Measurements from ENCODE around the gene UBE2D2.
"Not testable (repeated sequence)": the region's sequence is repeated elsewhere in the genome, so short reads cannot be mapped to it uniquely, and the experiment has no call there.

The UBE2D2 gene

DNA sequence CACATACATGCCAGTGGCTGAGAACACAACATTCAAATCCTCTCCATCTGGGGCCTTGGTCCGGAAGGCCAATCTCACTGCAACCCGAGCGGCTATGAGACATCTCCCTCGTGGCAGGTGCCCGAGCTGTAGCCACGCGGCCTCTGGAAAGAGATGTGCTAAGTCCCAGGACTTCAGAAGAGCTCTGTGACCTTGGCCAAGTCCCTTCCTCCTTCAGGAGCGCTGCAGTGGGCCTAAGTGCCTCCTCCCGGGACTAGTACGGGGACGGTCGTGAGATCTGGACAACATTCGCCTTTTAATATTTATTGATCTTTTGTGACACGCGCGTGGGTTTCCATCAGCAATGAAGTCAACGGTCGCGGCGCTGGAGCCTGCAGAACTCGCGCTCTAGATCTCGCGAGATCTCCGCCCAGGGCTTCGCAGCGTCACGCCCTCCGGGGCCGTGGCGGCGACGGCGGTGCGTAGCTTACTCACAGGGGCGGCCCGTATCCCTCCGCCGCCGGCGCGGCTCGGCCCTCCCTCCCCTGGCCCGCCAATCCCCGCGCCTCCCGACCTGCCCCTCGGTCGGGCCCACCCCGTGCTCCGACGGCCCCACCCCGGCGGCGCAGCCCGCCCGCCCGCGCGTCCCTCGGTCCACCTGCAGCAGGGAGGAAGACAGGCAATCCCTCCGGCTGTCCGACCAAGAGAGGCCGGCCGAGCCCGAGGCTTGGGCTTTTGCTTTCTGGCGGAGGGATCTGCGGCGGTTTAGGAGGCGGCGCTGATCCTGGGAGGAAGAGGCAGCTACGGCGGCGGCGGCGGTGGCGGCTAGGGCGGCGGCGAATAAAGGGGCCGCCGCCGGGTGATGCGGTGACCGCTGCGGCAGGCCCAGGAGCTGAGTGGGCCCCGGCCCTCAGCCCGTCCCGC lies at the start of gene UBE2D2:
UBE2D2 (plus strand) TSS at position 588 of the 903 bp plus-strand sequence. CDS start 453 bp downstream, outside the sequence.
- DNase-seq = peak; percentile 98

DNA sequence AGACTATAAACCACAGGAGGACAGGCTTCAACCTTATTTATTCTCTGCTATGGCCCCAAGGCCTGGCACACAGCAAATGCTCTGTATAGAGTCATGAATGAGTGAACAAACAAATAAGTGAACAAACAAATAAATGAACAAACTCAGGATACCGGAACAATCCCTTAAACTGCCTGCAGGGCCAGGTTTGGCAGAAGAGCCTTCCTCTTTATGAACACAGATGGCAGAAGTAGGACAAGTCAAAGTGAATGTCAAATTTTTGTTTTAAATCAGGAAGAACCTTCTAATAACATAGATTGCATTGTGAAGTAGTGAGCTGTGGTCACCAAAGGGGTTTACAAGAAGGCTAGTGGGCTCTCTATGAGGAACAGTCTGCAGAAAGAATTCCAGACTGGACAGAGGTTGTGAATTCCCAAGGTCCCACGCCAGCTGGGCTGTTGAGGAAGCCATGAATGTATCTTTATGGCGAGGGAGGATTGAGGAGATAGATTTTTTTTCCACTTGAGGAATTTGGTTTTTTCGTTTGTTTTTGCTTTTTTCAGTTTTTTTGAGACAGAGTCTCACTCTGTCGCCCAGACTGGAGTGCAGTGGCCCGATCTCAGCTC lies 48.3 kb upstream of the UBE2D2 start:
- peak; percentile 17 for DNase-seq

GRCh38 chr5:139513434-139513833 lies 47.7 kb upstream of the UBE2D2 start:
- peak; percentile 86 for DNase-seq

DNA sequence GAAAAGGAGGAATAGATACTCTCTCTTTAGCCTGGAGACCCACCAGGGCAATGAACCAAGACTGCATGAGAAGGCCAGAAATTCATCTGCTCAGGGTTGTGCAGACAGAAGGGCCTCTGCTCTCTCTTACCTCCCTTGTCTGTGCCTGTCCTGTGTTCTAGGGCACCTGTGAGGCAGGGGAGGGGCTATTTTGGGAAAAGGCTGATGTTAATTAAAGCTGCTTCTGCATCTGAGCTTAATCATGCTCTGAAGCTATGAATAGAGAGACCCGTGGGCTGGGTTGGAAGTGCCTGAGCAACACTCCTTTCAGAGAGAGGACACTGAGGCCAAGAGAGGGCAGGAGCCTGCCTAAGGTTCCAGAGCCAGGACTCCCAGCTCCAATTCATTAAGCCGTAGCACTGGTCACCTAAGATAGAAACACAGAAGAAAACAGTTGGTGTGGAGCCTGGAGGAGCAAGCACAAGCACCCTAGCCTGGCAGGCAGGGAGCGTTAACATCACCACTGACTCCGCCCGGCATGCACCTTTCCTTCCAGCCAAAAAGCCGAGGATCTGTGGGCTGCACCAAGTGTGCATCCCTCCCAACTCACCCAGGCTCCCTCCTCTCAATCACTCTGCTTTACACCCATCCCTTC lies 47.2 kb upstream of the UBE2D2 start:
- DNase-seq = no peak

DNA sequence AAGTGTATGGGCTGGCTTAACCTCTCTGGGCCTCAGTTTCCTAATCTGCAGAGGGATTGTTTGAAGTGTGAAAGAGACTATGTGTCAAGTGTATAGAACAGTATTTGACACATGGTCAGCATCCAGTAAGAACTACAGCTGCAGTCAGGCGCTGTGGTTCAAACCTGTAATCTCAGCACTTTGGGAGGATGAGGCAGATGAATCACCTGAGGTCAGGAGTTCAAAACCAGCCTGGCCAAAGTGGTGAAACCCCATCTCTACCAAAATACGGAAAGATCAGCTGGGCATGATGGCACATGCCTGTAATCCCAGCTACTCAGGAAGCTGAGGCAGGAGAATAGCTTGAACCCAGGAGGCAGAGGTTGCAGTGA lies 46.7 kb upstream of the UBE2D2 start:
- DNase-seq = no peak

DNA sequence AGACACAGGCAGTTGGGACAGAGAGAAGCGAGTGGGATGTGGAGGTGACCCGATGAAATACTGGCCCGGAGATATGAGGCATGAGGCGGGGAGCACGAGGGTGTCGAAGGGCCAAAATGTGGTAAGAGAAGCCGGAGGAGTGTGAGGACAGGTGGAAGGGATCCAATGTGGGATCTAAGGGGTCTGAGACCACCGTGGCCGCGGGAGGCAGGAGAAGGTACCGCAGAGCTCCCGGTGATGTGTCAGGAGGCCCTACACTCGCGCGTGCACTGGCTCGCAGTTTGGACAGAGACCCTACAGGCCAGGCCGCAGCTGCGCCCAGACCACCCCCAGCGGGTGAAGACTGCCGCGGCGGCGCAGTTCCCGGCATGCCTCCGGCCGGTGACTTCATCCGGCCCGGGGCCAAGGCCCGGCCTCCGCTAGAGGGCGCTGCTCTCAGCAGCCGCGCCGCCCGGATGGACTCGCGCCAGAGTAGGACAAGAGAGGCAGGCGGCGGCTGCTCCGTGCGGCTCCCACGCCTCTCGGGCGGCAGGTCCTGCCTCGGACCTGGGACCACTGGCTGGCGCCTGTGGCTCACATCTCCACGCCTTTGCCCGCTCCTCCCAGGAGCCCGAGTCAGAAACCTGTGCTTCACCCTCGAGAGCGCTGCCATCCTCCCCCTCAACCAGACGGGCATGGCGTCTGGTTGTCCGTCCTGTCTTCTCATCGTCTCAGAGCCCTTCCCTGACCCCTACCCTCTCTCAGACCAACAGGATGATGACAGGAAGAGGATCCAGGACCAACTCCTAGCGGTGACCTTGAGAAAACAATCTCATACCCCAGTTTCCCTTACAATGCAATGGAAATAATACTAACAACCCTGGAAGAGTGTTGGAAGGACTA lies 43.2 kb upstream of the UBE2D2 start:
- peak; percentile 83 for DNase-seq

- no peak for DNase-seq
Measured at GRCh38 chr5:139523635-139524445, 37.3 kb upstream of the UBE2D2 start.

DNA sequence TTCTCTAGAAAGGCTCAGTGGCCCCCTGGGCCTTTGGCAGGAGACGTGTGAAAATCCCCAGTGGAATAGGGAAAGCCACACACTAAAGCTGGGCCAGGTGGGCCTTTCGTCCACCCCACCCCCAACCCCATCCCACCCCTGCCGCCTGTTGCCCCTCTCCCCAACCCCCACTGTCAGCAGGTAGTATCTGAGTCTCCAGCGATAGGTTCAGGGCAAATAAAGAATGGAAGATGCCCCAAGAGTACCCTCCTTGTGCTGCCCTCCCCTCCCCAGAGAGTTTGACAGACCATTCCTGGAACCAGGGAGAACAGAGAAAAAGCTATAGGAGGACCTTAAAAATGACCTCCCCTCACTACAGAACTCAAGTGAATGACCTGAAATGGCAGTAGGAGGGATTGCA lies 36.7 kb upstream of the UBE2D2 start:
- no peak for DNase-seq

DNA sequence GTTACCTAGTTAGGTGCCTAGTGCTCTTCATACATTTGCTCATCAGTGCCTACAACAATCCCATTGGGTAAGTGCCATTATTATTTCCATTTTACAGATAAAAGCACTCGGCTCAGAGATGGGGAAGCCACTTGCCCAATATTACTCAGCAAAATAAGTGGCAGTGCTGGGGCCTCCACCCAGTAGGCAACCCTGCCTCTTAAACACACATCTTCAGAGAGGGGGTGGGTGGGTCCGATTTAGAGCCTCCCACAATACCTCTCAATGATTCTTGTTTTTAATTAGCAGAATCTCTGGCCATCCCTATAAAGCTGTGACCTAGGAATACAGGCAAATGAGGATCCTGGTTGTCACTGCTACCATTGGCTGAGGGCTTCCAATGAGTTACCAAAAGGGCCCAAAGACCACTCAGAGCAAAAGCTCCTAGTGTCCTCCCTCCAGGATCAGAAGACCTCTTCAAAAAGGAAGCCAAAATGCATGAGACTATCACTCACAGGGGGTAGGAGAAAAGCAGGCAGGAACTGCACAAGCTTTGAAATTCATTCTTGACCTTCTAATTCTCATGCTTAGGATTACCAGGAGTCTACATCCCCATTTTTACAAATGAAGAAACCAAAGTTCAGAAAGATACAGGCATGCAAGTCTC lies 36.1 kb upstream of the UBE2D2 start:
- no peak for DNase-seq

GRCh38 chr5:139525586-139526308 lies 35.4 kb upstream of the UBE2D2 start:
- DNase-seq = not testable (repeated sequence)

DNA sequence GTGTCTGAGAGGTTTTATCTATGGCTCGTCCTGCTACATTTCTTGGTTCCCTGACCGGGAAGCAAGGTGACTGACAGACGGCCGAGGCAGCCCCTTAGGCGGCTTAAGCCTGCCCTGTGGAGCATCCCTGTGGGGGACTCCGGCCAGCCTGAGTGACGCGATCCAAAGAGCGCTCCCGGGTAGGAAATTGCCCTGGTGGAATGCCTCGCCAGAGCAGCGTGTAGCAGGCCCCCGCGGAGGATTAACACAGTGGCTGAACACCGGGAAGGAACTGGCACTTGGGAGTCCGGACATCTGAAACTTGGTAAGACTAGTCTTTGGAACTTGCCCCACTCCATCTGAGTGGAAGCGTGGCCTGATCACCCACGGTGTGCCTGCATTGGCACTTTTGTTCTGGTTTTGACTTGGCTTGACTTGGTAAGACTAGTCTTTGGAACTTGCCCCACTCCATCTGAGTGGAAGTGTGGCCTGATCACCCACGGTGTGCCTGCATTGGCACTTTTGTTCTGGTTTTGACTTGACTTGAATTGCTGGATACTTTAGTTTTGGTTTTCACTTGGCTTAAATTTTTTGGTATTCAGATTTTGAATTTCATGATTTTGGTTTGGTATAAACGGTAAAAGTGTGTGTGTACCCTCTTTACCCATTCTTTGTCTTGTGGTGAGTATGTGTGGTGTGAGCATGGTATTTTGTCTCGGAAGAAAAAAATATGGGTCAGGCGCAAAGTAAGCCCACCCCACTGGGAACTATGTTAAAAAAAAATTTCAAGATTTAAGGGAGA lies 34.6 kb upstream of the UBE2D2 start:
- DNase-seq = not testable (repeated sequence)

- DNase-seq = not testable (repeated sequence)
Measured at GRCh38 chr5:139527090-139527470, 34.1 kb upstream of the UBE2D2 start.

GRCh38 chr5:139527896-139528467 lies 33.2 kb upstream of the UBE2D2 start:
- DNase-seq = not testable (repeated sequence)

- not testable (repeated sequence) for DNase-seq
Measured at GRCh38 chr5:139528695-139529094, 32.4 kb upstream of the UBE2D2 start.

DNA sequence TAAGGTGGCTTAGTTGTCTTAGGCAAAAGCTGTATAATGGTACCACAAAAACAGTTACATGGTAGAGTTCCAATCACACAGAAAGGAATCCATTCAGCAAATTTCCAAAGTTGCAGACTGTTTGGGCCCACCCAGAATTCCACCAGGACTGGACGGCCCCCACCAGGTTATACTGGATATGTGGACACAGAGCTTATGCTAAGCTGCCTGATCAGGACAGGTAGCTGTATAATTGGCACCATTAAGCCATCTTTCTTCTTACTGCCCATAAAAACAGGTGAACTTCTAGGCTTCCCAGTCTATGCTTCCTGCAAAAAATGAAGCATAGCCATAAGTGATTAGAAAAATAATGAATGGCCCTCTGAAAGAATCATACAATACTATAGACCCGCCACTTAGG lies 31.1 kb upstream of the UBE2D2 start:
- DNase-seq = not testable (repeated sequence)

GRCh38 chr5:139531772-139532169 lies 29.4 kb upstream of the UBE2D2 start:
- no peak for DNase-seq

- DNase-seq = peak; percentile 80
Measured at GRCh38 chr5:139543423-139543991, 17.6 kb upstream of the UBE2D2 start.

- not testable (repeated sequence) for DNase-seq
Measured at GRCh38 chr5:139546593-139546992, 14.5 kb upstream of the UBE2D2 start.
